Vagina (tissue), 2 donors: ENCODE data around the gene GSC2.

Experiments used
- CTCF ChIP-seq, 3 experiments: fragments of 450-650 bp in 2 of 3; fragments of 200-600 bp in 1 of 3; sonication (generic) in 1 of 3; IDR thresholded peaks; one replicate each; pipeline ENCODE4 v1.5.1; 2017 to 2019; ENCODE audit warnings: antibody characterized with exemption in 3 of 3, mild to moderate bottlenecking in 2 of 3, moderate library complexity in 2 of 3
- POLR2A ChIP-seq, 2 donors: fragments of 450-650 bp; IDR thresholded peaks; one replicate each; pipeline ENCODE4 v1.6.1; 2017; ENCODE audit warnings: antibody characterized with exemption in 2 of 2, mild to moderate bottlenecking in 2 of 2, moderate library complexity in 2 of 2
- POLR2AphosphoS5 ChIP-seq, 2 donors: sonication (generic); formaldehyde crosslinking; IDR thresholded peaks; one replicate each; pipeline ENCODE4 v1.9.0; 2017; ENCODE audit warnings: antibody characterized with exemption in 2 of 2, mild to moderate bottlenecking in 2 of 2, low read depth in 1 of 2; ENCODE audit not compliant: insufficient read depth in 1 of 2

DNA sequence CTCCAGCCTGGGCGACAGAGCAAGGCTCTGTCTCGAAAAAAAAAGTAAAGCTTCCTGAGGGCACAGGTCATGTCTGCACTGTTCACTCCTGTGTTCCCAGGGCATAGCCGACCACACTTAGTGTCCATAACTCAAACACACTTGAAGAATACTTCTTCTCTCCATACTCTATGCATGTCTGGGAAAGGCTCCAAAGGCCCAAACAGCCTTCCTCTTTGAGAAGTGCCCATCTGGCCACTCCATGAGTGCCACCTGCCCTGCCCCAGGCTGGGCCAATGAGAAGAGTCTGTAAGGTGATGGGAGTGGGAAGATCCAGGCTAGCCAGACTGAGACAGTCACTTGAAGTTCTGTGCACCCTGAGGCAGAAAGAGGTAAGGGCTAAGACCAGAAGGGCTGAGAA lies 52.6 kb downstream of the GSC2 start:
- TF ChIP-seq CTCF (IDR thresholded peaks at IDR 0.05) (no peak), POLR2A (IDR thresholded peaks at IDR 0.05) (no peak), POLR2AphosphoS5 (IDR thresholded peaks at IDR 0.05; ENCODE audit: insufficient read depth in 1 of 2, low read depth in 1 of 2) (no peak)
